H9 (cell line): ENCODE measurements around the gene ABCG1. TPM values are rescaled to one million over a fixed set of nuclear protein-coding genes. Genes with fewer than 3 reads are reported as not detected.
A peak's percentile ranks its signal among the peaks of the same experiment; 100 is the strongest.
"Not testable (repeated sequence)": the region's sequence is repeated elsewhere in the genome, so short reads cannot be mapped to it uniquely, and the experiment has no call there.

Source experiments
- DNase-seq: peaks from one replicate; pipeline ENCODE4 v3.0.0-alpha.2; 2017
- H2AFZ ChIP-seq: one replicate; pipeline ENCODE4 v1.6.1; 2013; ENCODE audit warnings: mild to moderate bottlenecking, low read length, control low read depth, moderate library complexity
- H2AK5ac ChIP-seq: 2 replicates; pipeline ENCODE4 v1.6.1; 2013; ENCODE audit warnings: low read length, control low read depth, mixed read lengths; ENCODE audit not compliant: insufficient read length
- H2BK120ac ChIP-seq: one replicate; pipeline ENCODE4 v1.6.1; 2013; ENCODE audit warnings: low read depth, mild to moderate bottlenecking, low read length, control low read depth, inconsistent platforms; ENCODE audit not compliant: poor library complexity, severe bottlenecking
- H2BK12ac ChIP-seq: 2 replicates; pipeline ENCODE4 v1.6.1; 2013; ENCODE audit warnings: low read length, control low read depth, mixed read lengths, low read depth; ENCODE audit not compliant: insufficient read length
- H2BK15ac ChIP-seq: 2 replicates; pipeline ENCODE4 v1.6.1; 2013; ENCODE audit warnings: low read depth, low read length, control low read depth
- H2BK20ac ChIP-seq: one replicate; pipeline ENCODE4 v1.6.1; 2013; ENCODE audit warnings: low read depth, mild to moderate bottlenecking, low read length, control low read depth, inconsistent platforms; ENCODE audit not compliant: poor library complexity, severe bottlenecking
- H2BK5ac ChIP-seq: 2 replicates; pipeline ENCODE4 v1.6.1; 2013; ENCODE audit warnings: low read length, control low read depth, mixed read lengths; ENCODE audit not compliant: insufficient read length
- H3K14ac ChIP-seq: 2 replicates; pipeline ENCODE4 v1.6.1; 2013; ENCODE audit warnings: low read length, control low read depth; ENCODE audit not compliant: insufficient read depth
- H3K18ac ChIP-seq: 2 replicates; pipeline ENCODE4 v1.6.1; 2013; ENCODE audit warnings: low read depth, mild to moderate bottlenecking, mixed read lengths, low read length, control low read depth; ENCODE audit not compliant: insufficient read length
- H3K23ac ChIP-seq: 2 replicates; pipeline ENCODE4 v1.6.1; 2013; ENCODE audit warnings: low read length, control low read depth, mixed read lengths, low read depth; ENCODE audit not compliant: insufficient read length
- H3K23me2 ChIP-seq: 2 replicates; pipeline ENCODE4 v1.6.1; 2013; ENCODE audit warnings: low read depth, mild to moderate bottlenecking, mixed read lengths, low read length, control low read depth; ENCODE audit not compliant: insufficient read length, poor library complexity, severe bottlenecking
- H3K27ac ChIP-seq: 2 replicates; pipeline ENCODE4 v1.5.1; 2013; ENCODE audit warnings: low read length, control low read depth, mixed read lengths, low read depth; ENCODE audit not compliant: insufficient read length
- H3K27me3 ChIP-seq: 2 replicates; pipeline ENCODE4 v1.6.1; 2013; ENCODE audit warnings: low read length, control low read depth, inconsistent platforms; ENCODE audit not compliant: insufficient read depth
- H3K4ac ChIP-seq: 2 replicates; pipeline ENCODE4 v1.6.1; 2013; ENCODE audit warnings: low read depth, mild to moderate bottlenecking, control low read depth, inconsistent platforms, low read length, moderate library complexity
- H3K4me1 ChIP-seq: 2 replicates; pipeline ENCODE4 v1.6.1; 2013; ENCODE audit warnings: low read length, control low read depth, inconsistent platforms; ENCODE audit not compliant: insufficient read depth
- H3K4me2 ChIP-seq: 2 replicates; pipeline ENCODE4 v1.6.1; 2013; ENCODE audit warnings: low read length, control low read depth, mixed read lengths; ENCODE audit not compliant: insufficient read length, insufficient read depth
- H3K56ac ChIP-seq: 2 replicates; pipeline ENCODE4 v1.6.1; 2013; ENCODE audit warnings: low read depth, mild to moderate bottlenecking, mixed read lengths, low read length, control low read depth; ENCODE audit not compliant: insufficient read length
- H3K79me1 ChIP-seq: 2 replicates; pipeline ENCODE4 v1.6.1; 2013; ENCODE audit warnings: low read depth, mild to moderate bottlenecking, moderate library complexity, low read length, control low read depth, inconsistent platforms; ENCODE audit not compliant: insufficient read depth, poor library complexity, severe bottlenecking
- H3K79me2 ChIP-seq: 2 replicates; pipeline ENCODE4 v1.6.1; 2013; ENCODE audit warnings: low read length, control low read depth, inconsistent platforms; ENCODE audit not compliant: insufficient read depth
- H3K9ac ChIP-seq: 2 replicates; pipeline ENCODE4 v1.6.1; 2013; ENCODE audit warnings: low read length, control low read depth, mixed read lengths; ENCODE audit not compliant: insufficient read length; ENCODE audit errors: extremely low read depth
- H3K9me3 ChIP-seq: one replicate; pipeline ENCODE4 v1.6.1; 2013; ENCODE audit warnings: low read depth, low read length, inconsistent platforms; ENCODE audit not compliant: control insufficient read depth
- H3T11ph ChIP-seq: one replicate; pipeline ENCODE4 v1.6.1; 2013; ENCODE audit warnings: mild to moderate bottlenecking, low read length, control low read depth, inconsistent platforms
- H4K20me1 ChIP-seq: one replicate; pipeline ENCODE4 v1.6.1; 2013; ENCODE audit not compliant: control insufficient read depth, insufficient read length, insufficient read depth
- H4K5ac ChIP-seq: 2 replicates; pipeline ENCODE4 v1.6.1; 2013; ENCODE audit warnings: low read depth, mild to moderate bottlenecking, mixed read lengths, low read length, control low read depth; ENCODE audit not compliant: insufficient read length
- H4K8ac ChIP-seq: replicated peaks from 2 replicates; pipeline ENCODE4 v1.6.1; 2013; ENCODE audit warnings: low read length, control low read depth, mixed read lengths, low read depth; ENCODE audit not compliant: insufficient read length
- H4K91ac ChIP-seq: 2 replicates; pipeline ENCODE4 v1.6.1; 2013; ENCODE audit warnings: low read depth, mild to moderate bottlenecking, moderate library complexity, mixed read lengths, low read length, control low read depth; ENCODE audit not compliant: insufficient read length
- H3K27ac Mint-ChIP-seq, 3 experiments: 2 replicates in 2 of 3; 3 replicates in 1 of 3; pipeline ENCODE4 v1.8.0; 2020 to 2021; ENCODE audit warnings: mixed read lengths in 3 of 3, mild to moderate bottlenecking in 1 of 3, moderate library complexity in 1 of 3
- H3K27me3 Mint-ChIP-seq: 2 replicates; pipeline ENCODE4 v1.8.0; 2021; ENCODE audit warnings: low read depth, mild to moderate bottlenecking, moderate library complexity, mixed read lengths
- H3K36me3 Mint-ChIP-seq, 3 experiments: 2 replicates in 2 of 3; 3 replicates in 1 of 3; pipeline ENCODE4 v1.8.0; 2020 to 2021; ENCODE audit warnings: low read depth in 3 of 3, mixed read lengths in 3 of 3; ENCODE audit not compliant: insufficient read depth in 1 of 3
- H3K4me1 Mint-ChIP-seq, 2 experiments: 2 replicates each; pipeline ENCODE4 v1.8.0; 2020; ENCODE audit warnings: mixed read lengths in 2 of 2
- H3K4me3 Mint-ChIP-seq, 2 experiments: 2 replicates in 1 of 2; 3 replicates in 1 of 2; pipeline ENCODE4 v1.8.0; 2020 to 2021; ENCODE audit warnings: mild to moderate bottlenecking in 2 of 2, mixed read lengths in 2 of 2, moderate library complexity in 1 of 2
- H3K9me3 Mint-ChIP-seq, 2 experiments: 2 replicates in 1 of 2; 3 replicates in 1 of 2; pipeline ENCODE4 v1.8.0; 2020; ENCODE audit warnings: mild to moderate bottlenecking in 2 of 2, mixed read lengths in 2 of 2, moderate library complexity in 1 of 2
- WGBS: extraction: QIAGEN DNeasy Blood & Tissue Kit; methylation state at CpG from one replicate; pipeline ENCODE4 v1.1.7; 2013; ENCODE audit warnings: missing lambda C conversion rate, low lambda C conversion rate, mixed read lengths; ENCODE audit not compliant: insufficient read length; ENCODE audit errors: extremely low coverage; 5-methylcytosine and 5-hydroxymethylcytosine counted together
- total RNA-seq: library from RNA; stranded (reverse); gene quantifications from 2 replicates; pipeline ENCODE4 v1.2.1, GENCODE V29; 2021
- TF ChIP-seq, protein P1 (sequence below): fragments of 200-600 bp; sonication (generic); conservative IDR thresholded peaks from 3 replicates; pipeline ENCODE4 v1.8.0; 2021; ENCODE audit warnings: antibody characterized with exemption, mild to moderate bottlenecking

Gene ABCG1
- total RNA-seq, 1 experiment from 2014 or later = 0.83 TPM

DNA sequence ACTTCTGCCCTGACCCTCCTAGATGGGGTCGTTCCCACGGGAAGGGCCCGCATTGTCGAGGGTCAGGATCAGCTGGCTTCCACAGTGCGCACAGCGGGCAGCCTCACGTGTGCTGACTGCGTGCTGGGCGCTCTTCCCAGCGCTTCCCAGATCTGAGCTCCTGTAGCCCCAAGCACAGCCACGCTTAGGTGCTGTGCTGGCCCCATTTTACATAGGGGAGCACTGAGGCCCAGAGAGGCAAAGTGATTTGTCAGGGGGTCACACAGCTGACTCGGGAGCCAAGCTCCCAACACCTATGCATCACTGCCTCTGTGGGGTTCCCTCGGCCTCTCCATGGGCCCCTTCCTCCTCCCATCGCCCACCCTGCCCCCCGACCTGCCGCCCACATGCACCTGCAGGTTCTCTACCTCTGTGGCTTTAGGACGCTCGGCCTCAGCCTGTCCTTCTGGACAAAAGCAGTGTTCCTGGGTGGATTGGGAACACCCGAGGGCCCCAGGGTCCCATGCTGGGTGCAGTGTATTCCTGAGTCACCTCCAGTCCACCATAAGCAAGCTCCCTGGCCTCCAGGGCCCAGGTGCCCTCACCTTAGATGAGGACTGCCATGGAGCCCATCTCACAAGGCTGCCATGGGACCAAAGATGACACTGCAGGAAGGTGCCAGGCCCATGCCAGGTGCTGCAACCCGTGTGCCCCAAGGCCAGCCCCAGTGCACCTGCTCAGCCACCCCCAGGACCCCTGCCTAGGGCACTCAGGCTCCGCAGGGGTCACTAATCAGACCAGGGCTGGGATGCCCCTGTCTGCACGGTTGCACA lies 73.0 kb downstream of the ABCG1 start:
- H4K8ac ChIP-seq = peak overlapping the region; percentile 78
- no peaks in the 10 kb centered on the region for H3K27me3 ChIP-seq
- no peak overlapping the region for H2BK15ac ChIP-seq
- no peaks in the 10 kb centered on the region for H3K79me1 ChIP-seq
- H3K9me3 ChIP-seq = no peaks in the 10 kb centered on the region
- Mint-ChIP-seq H3K27ac (no peak overlapping the region), H3K27me3 (peaks cover 18% of the 10 kb centered on the region), H3K4me3 (no peak overlapping the region), H3K4me1 (peaks cover 6 to 24% of the 10 kb centered on the region in 2 experiments), H3K36me3 (peaks cover 9 to 13% (median 12%) of the 10 kb centered on the region in 3 experiments; a peak in 6 of 7 replicates), H3K9me3 (peaks cover 6 to 10% of the 10 kb centered on the region in 2 experiments; a peak in 4 of 5 replicates)
- H3K23ac ChIP-seq = no peak overlapping the region
- H3K56ac ChIP-seq = no peak overlapping the region
- no peaks in the 10 kb centered on the region for H3K79me2 ChIP-seq
- H3K18ac ChIP-seq = peak overlapping the region; percentile 4
- DNase-seq = no peak
- no peak overlapping the region for H2BK20ac ChIP-seq
- no peak overlapping the region for H4K91ac ChIP-seq
- H3K4ac ChIP-seq = no peak overlapping the region
- TF ChIP-seq, protein P1, sequence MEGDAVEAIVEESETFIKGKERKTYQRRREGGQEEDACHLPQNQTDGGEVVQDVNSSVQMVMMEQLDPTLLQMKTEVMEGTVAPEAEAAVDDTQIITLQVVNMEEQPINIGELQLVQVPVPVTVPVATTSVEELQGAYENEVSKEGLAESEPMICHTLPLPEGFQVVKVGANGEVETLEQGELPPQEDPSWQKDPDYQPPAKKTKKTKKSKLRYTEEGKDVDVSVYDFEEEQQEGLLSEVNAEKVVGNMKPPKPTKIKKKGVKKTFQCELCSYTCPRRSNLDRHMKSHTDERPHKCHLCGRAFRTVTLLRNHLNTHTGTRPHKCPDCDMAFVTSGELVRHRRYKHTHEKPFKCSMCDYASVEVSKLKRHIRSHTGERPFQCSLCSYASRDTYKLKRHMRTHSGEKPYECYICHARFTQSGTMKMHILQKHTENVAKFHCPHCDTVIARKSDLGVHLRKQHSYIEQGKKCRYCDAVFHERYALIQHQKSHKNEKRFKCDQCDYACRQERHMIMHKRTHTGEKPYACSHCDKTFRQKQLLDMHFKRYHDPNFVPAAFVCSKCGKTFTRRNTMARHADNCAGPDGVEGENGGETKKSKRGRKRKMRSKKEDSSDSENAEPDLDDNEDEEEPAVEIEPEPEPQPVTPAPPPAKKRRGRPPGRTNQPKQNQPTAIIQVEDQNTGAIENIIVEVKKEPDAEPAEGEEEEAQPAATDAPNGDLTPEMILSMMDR = no peak
- H2BK5ac ChIP-seq = no peak overlapping the region
- no peak overlapping the region for H4K5ac ChIP-seq
- no peaks in the 10 kb centered on the region for H4K20me1 ChIP-seq
- H2AFZ ChIP-seq = no peak overlapping the region
- H3T11ph ChIP-seq = no peak overlapping the region
- no peak overlapping the region for H2BK12ac ChIP-seq
- no peak overlapping the region for H2BK120ac ChIP-seq
- H3K4me2 ChIP-seq = no peak overlapping the region
- H3K4me1 ChIP-seq = no peaks in the 10 kb centered on the region
- no peak overlapping the region for H3K9ac ChIP-seq
- H3K23me2 ChIP-seq = no peaks in the 10 kb centered on the region
- no peak overlapping the region for H2AK5ac ChIP-seq
- no peak overlapping the region; the same call in 1 of the 2 replicates for H3K14ac ChIP-seq
- no peak overlapping the region for H3K27ac ChIP-seq
- no CpG with 5 or more reads among the region's 22 CpGs for WGBS

DNA sequence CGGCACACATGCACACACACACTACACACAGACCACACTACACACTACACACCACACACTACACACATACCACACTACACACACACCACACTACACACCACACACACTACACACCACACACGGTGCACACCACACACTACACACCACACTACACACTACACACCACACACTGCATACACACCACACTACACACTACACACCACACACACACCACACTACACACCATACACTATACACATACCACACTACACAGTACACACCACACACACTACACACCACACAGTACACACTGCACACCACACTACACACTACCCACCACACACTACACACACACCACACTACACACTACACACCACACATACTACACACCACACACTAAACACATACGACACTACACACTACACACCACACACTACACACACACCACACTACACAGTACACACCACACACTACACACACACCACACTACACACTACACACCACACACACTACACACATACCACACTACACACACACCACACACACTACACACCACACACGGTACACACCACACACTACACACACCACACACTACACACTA lies 73.7 kb downstream of the ABCG1 start:
- H2AK5ac ChIP-seq, H3K27ac Mint-ChIP-seq, H3K4ac ChIP-seq, H3K9me3 ChIP-seq, H2BK12ac ChIP-seq, H3K79me2 ChIP-seq, H3K27ac ChIP-seq, H2BK5ac ChIP-seq, H3K23me2 ChIP-seq, H2BK15ac ChIP-seq, H2BK20ac ChIP-seq, H3K14ac ChIP-seq, DNase-seq, H4K91ac ChIP-seq, H3K23ac ChIP-seq, H3T11ph ChIP-seq, H2AFZ ChIP-seq, H3K27me3 ChIP-seq, H3K4me1 ChIP-seq, H3K4me3 Mint-ChIP-seq, H3K56ac ChIP-seq, H3K9ac ChIP-seq, H4K20me1 ChIP-seq, H2BK120ac ChIP-seq, H3K79me1 ChIP-seq, H3K4me2 ChIP-seq: not testable (repeated sequence)
- Mint-ChIP-seq H3K36me3 (peaks cover 9 to 13% (median 12%) of the 10 kb centered on the region in 3 experiments; a peak in 6 of 7 replicates), H3K27me3 (peaks cover 15% of the 10 kb centered on the region), H3K9me3 (peaks cover 6 to 10% of the 10 kb centered on the region in 2 experiments; a peak in 4 of 5 replicates), H3K4me1 (peaks cover 12 to 30% of the 10 kb centered on the region in 2 experiments)
- peak overlapping the region; percentile 53 for H4K5ac ChIP-seq
- peak overlapping the region; percentile 10 for H3K18ac ChIP-seq
- 100% methylated on average over 2 of the region's 4 CpGs for WGBS
- peak overlapping the region; percentile 78 for H4K8ac ChIP-seq
